Cardiac muscle cell (in vitro differentiated cells and primary cell): Measurements from ENCODE around the gene CCDC13. TPM values are rescaled to one million over a fixed set of nuclear protein-coding genes. Genes with fewer than 3 reads are reported as not detected.

Source experiments
- DNase-seq, 2 donors: peaks; one replicate each; pipeline versions ENCODE4 v3.0.0 to v3.0.0-alpha.2; 2010 to 2017; ENCODE audit warnings: low read depth in 1 of 2, low spot score in 1 of 2
- H3K27ac ChIP-seq: fragments of 200-600 bp; sonication (generic); 2 replicates; pipeline ENCODE4 v1.5.1; 2016
- H3K27me3 ChIP-seq: fragments of 200-600 bp; sonication (generic); 2 replicates; pipeline ENCODE4 v1.6.0; 2016; ENCODE audit warnings: control low read depth
- H3K36me3 ChIP-seq: fragments of 200-600 bp; sonication (generic); 2 replicates; pipeline ENCODE4 v1.5.1; 2016; ENCODE audit warnings: control low read depth
- H3K4me1 ChIP-seq: fragments of 200-600 bp; sonication (generic); 2 replicates; pipeline ENCODE4 v1.8.1; 2017; ENCODE audit warnings: low read depth, mild to moderate bottlenecking, mixed run types
- H3K4me3 ChIP-seq: fragments of 200-600 bp; sonication (generic); 2 replicates; pipeline ENCODE4 v1.5.1; 2016; ENCODE audit warnings: mild to moderate bottlenecking
- H3K9me3 ChIP-seq: fragments of 200-600 bp; sonication (generic); 2 replicates; pipeline ENCODE4 v1.5.1; 2017; ENCODE audit warnings: low read depth, mild to moderate bottlenecking, control low read depth
- CTCF ChIP-seq: IDR thresholded peaks from 2 replicates; pipeline ENCODE4 v1.5.1; 2012; ENCODE audit warnings: low read depth, mild to moderate bottlenecking, low read length
- polyA plus RNA-seq: library from polyadenylated mRNA; unstranded; fragments of >200 nt; fragmentation: Nextera tagmentation; extraction: Ambion mirVana; gene quantifications from 2 replicates; pipeline ENCODE4 v1.2.1, GENCODE V29; 2016
- total RNA-seq: library from RNA; depleted of rRNA; stranded (reverse); fragments of >200 nt; gene quantifications from 2 replicates; pipeline ENCODE4 v1.2.3, GENCODE V29; 2016

CCDC13 gene
- total and polyA plus RNA-seq, 2 experiments from 2014 or later, result 2.8 to 3.3 TPM

DNA sequence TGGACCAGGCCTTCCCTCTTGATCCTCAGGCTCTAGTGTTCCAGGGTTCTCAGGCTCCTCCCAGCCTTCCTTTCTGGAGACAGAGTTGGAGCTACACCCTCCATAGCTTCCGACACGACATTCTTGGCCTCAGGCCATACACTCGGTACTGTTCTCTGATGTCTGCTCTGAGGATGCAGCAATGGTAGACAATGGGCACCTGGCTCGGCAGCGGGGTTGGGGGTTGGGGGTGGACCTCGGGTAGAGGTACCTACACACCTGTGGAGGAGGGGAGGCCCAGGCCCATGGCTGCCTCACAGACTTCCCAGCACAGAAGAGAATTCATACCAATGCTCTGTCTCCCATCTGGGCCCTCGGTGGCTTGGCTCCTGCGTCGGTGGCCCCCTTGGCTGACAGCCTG lies 21.4 kb downstream of the CCDC13 start:
- H3K9me3 ChIP-seq, result no peaks in the 10 kb centered on the region
- no peak overlapping the region for H3K4me3 ChIP-seq
- H3K27me3 ChIP-seq, result no peaks in the 10 kb centered on the region
- TF ChIP-seq CTCF, result no peak
- H3K36me3 ChIP-seq, result no peaks in the 10 kb centered on the region
- DNase-seq, result peak in 1 of 2 donors; percentile 35
- H3K4me1 ChIP-seq, result peaks cover 4% of the 10 kb centered on the region
- no peak overlapping the region for H3K27ac ChIP-seq

- no peak for TF ChIP-seq CTCF
- H3K36me3 ChIP-seq, result no peaks in the 10 kb centered on the region
- no peaks in the 10 kb centered on the region for H3K27me3 ChIP-seq
- no peak for DNase-seq
- peaks cover 10% of the 10 kb centered on the region for H3K4me1 ChIP-seq
- H3K9me3 ChIP-seq, result no peaks in the 10 kb centered on the region
- no peak overlapping the region for H3K4me3 ChIP-seq
- H3K27ac ChIP-seq, result no peak overlapping the region
Measured at GRCh38 chr3:42750834-42751233, 22.2 kb downstream of the CCDC13 start.

DNA sequence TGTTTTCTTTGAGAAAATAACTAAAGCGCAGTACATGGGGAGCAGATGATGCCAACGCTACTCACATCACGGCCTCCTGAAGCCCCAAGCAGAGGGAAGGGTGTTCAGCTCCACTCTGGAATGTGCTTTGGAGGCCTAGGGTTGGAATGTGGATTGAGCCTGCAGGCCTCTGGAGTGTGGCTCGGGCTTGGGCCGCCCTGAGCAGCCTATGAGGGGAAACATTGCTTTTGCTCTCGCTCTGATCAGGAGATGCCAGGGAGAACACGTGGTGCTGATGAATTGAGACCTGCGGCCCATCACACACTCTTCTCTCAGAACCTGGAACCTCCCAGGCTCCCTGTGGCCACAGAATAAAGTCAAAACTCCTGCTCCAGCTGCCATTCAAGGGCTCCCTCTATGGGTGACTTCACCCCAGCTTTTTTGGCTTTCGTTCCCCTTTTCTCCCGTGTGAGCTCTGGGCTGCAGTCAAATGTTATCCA lies 23.3 kb downstream of the CCDC13 start:
- H3K9me3 ChIP-seq, result no peaks in the 10 kb centered on the region
- H3K4me3 ChIP-seq, result no peak overlapping the region
- H3K4me1 ChIP-seq, result peaks cover 10% of the 10 kb centered on the region
- H3K36me3 ChIP-seq, result no peaks in the 10 kb centered on the region
- H3K27me3 ChIP-seq, result no peaks in the 10 kb centered on the region
- TF ChIP-seq CTCF, result peak; percentile 51
- peak; percentile 17 to 40 for DNase-seq
- peak overlapping the region; percentile 32 for H3K27ac ChIP-seq

- no peak for DNase-seq
- Histone ChIP-seq H3K36me3 (no peaks in the 10 kb centered on the region), H3K9me3 (no peaks in the 10 kb centered on the region), H3K27me3 (no peaks in the 10 kb centered on the region), H3K4me3 (no peak overlapping the region), H3K27ac (peak overlapping the region; percentile 32), H3K4me1 (peaks cover 10% of the 10 kb centered on the region)
- no peak for TF ChIP-seq CTCF
Measured at GRCh38 chr3:42749025-42749752, 23.9 kb downstream of the CCDC13 start.

GRCh38 chr3:42747581-42747980 lies 25.5 kb downstream of the CCDC13 start:
- TF ChIP-seq CTCF, result no peak
- Histone ChIP-seq H3K9me3 (no peaks in the 10 kb centered on the region), H3K36me3 (no peaks in the 10 kb centered on the region), H3K27me3 (no peaks in the 10 kb centered on the region), H3K27ac (no peak overlapping the region), H3K4me1 (peaks cover 10% of the 10 kb centered on the region), H3K4me3 (no peak overlapping the region)
- no peak for DNase-seq
